Epithelial cell of prostate (primary cell): ENCODE measurements around the gene KNDC1.
"Not testable (repeated sequence)": the region's sequence is repeated elsewhere in the genome, so short reads cannot be mapped to it uniquely, and the experiment has no call there.

Experiments used
- DNase-seq: peaks from one replicate; pipeline ENCODE4 v3.0.0-alpha.2; 2011; ENCODE audit warnings: low read depth, low spot score
- H3K27ac ChIP-seq: fragments of 450-650 bp; 2 replicates; pipeline ENCODE4 v1.5.1; 2017; ENCODE audit warnings: mild to moderate bottlenecking

The KNDC1 gene

GRCh38 chr10:133140417-133141143 lies 19.4 kb upstream of the KNDC1 start:
- no peak for DNase-seq
- H3K27ac ChIP-seq = no peak overlapping the region

GRCh38 chr10:133141144-133141957 lies 18.7 kb upstream of the KNDC1 start:
- H3K27ac ChIP-seq = no peak overlapping the region
- no peak for DNase-seq

DNA sequence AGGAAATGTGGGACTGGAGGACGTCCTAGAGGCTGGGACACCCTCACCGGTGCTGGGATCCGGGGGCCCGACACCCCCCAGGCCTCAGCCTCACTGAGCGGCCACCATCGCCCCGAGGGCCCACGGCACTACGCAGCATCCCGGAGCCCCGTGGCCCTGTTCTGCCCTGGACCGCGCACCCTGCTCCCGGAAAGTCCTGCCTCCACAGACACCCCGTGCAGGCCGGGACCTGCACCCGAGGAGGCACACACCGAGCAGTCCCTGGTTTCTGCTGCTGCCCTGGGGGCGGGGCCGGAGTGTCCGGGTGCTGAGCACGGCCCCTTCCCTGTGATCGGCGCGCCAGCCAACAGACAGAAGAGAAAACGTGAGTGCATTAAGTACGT lies 18.1 kb upstream of the KNDC1 start:
- no peak overlapping the region for H3K27ac ChIP-seq
- no peak for DNase-seq

DNA sequence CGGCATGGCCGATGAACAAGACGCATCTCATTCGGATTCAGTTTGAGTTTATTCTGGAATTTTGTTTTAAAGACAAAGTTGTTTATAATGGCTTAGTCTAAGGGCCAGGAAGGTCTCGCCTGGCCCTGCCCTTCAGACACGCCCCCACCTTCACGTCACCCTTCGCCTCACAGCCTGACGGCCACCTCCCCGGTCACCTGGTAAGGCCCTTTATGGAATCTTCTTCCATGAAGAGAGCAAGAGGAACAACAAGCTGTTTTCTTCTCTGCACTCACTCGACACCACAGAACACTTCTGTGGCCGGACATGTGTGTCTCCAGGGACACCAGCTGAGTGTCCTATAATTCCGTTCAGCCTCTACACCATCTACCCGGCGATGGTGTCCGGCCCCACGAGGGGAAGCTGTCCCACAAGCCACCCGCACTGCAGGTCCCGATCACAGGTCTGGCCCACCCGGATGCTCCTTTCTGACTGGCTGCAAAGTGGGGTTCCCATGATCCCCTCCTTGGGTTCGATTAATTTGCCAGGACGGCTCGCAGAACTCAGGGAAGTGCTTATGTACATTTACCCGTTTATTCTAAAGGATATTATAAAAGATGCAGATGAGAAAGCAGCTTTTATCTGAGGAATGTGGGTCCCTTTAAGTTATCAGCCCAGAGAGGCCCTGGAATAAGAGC lies 17.4 kb upstream of the KNDC1 start:
- DNase-seq = no peak
- H3K27ac ChIP-seq = no peak overlapping the region

- no peak for DNase-seq
- no peak overlapping the region for H3K27ac ChIP-seq
Measured at GRCh38 chr10:133143200-133143533, 16.9 kb upstream of the KNDC1 start.

GRCh38 chr10:133143546-133143945 lies 16.5 kb upstream of the KNDC1 start:
- no peak overlapping the region for H3K27ac ChIP-seq
- no peak for DNase-seq

- no peak for DNase-seq
- H3K27ac ChIP-seq = no peak overlapping the region
Measured at GRCh38 chr10:133144771-133145170, 15.2 kb upstream of the KNDC1 start.

DNA sequence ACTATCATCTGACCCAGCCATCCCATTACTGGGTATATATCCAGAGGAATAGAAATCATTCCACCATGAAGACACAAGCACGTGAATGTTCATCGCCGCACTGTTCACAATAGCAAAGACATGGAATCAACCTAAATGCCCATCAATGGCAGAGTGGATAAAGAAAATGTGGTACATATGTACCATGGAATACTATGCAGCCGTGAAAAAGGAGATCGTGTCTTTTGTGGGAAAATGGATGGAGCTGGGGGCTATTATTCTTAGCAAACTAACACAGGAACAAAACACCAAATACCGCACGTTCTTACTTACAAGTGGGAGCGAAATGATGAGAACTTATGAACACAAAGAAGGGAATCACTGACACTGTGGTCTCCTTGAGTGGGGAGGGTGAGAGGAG lies 9.8 kb upstream of the KNDC1 start:
- DNase-seq = no peak
- no peak overlapping the region for H3K27ac ChIP-seq

- H3K27ac ChIP-seq = no peak overlapping the region
- DNase-seq = no peak
Measured at GRCh38 chr10:133150656-133151055, 9.4 kb upstream of the KNDC1 start.

DNA sequence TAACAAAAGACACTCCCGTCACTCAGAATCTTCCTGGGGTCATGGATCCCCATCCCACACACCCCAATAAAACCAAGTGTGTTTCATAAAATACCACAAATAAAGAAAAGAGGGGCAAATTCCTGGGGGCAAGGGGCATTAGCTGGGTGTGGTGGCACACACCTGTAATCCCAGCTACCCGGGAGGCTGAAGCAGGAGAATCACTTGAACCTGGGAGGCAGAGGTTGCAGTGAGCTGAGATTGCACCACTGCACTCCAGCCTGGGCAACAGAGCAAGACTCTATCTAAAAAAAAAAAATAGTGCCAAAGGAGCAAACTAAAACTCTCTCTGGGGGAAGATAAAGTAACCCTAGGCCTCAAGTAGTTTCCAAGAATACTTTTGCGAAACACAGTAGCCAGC lies 8.9 kb upstream of the KNDC1 start:
- H3K27ac ChIP-seq, DNase-seq: not testable (repeated sequence)

DNA sequence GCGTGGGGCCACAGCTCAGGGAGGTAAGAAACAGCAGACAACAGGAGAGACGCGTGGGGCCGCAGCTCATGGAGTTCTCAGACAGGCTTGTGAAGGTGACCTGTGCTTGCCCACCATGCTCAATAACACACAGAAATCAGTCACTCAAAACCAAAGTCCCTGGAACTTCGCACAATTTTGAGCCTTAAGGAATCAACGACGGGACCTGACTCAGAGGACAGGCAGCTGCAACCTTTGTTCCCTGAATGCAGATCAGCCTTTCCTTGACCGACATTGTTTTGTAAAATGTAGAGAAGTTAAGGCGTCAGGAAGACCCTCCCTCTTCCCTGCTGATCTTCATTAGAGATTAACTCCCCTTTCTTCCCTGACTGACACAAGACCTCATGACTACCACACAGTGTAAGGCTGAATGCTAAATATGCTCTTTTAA lies 8.5 kb upstream of the KNDC1 start:
- no peak overlapping the region for H3K27ac ChIP-seq
- DNase-seq = no peak

DNA sequence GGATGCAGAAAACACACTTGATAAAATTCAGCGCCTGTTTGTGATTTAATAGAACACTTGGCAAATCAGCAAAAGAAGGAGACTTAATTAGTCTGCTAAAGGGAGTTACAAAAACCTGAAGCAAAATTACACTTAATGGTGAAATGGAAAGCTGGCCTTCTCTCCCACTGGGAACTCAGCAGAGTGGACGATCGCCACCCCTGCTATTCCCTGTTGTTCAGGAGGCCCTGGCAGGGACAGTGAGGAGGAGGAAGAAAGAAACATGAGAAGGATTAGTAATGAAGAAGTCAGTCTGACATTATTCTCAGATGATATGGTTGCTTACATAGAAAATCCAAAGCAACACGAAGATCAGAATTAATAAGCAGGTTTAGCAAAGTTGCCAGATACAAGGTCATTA lies 5.6 kb upstream of the KNDC1 start:
- no peak overlapping the region for H3K27ac ChIP-seq
- no peak for DNase-seq

GRCh38 chr10:133154996-133155778 lies 4.8 kb upstream of the KNDC1 start:
- no peak for DNase-seq
- no peak overlapping the region for H3K27ac ChIP-seq

GRCh38 chr10:133156674-133157579 lies 3.1 kb upstream of the KNDC1 start:
- DNase-seq = no peak
- no peak overlapping the region for H3K27ac ChIP-seq

- H3K27ac ChIP-seq = no peak overlapping the region
- DNase-seq = no peak
Measured at GRCh38 chr10:133157662-133158436, 2.2 kb upstream of the KNDC1 start.

DNA sequence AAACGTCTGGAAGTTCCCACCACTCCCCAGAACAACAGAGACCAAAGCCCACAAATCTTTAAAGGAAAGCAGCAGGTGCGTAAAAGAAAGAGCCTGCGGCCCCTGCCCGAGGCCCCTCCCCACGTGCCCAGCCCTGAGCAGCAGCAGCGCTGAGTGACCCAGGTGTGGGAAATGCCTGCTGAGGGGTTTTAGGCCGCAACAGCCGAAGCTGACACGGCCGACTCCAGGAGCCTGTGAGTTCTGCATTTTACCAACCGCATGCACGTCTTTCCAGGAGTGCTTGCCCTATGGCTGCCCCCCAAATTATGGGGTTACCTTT lies 1.6 kb upstream of the KNDC1 start:
- H3K27ac ChIP-seq = no peak overlapping the region

GRCh38 chr10:133158756-133159610 lies 1.0 kb upstream of the KNDC1 start:
- H3K27ac ChIP-seq = no peak overlapping the region

More for the DNA sequence above, 1.6 kb upstream of the KNDC1 start:
- no peak for DNase-seq

GRCh38 chr10:133159611-133159949 lies 439 bp upstream of the KNDC1 start:
- no peak for DNase-seq
- H3K27ac ChIP-seq = no peak overlapping the region

More at GRCh38 chr10:133158756-133159610, 1.0 kb upstream of the KNDC1 start:
- no peak for DNase-seq
